PC-3 (cell line): Measurements from ENCODE around the gene PIKFYVE. TPM values are rescaled to one million over a fixed set of nuclear protein-coding genes. Genes with fewer than 3 reads are reported as not detected.

Experiments
- ATAC-seq: fragments of 200-7000 bp; cut with Tn5 transposase; 2 replicates; pipeline ENCODE4 v1.9.1; 2020; ENCODE audit warnings: mild to moderate bottlenecking, moderate library complexity
- BruUV-seq: library from RNA; stranded (reverse); fragments of 400-500 nt; replicated peaks from 2 replicates; lab custom pipeline; 2021; lab: Mats Ljungman, UMichigan
- CTCF ChIA-PET: fragments of 300-600 bp; sonication (Branson Sonifier 250); formaldehyde crosslinking; loops from one replicate; lab custom pipeline; 2022; ENCODE audit warnings: antibody characterized with exemption; lab: Charles Lee
- POLR2A ChIA-PET: fragments of 300-600 bp; sonication (Branson Sonifier 250); formaldehyde crosslinking; loops from one replicate; lab custom pipeline; 2022; ENCODE audit warnings: antibody characterized with exemption; ENCODE audit not compliant: unreplicated experiment; lab: Charles Lee
- DNase-seq: peaks from one replicate; pipeline ENCODE4 v3.0.0-alpha.2; 2015
- H2AFZ ChIP-seq: fragments of 300-600 bp; sonication (generic); 2 replicates; pipeline ENCODE4 v1.6.0; 2016; ENCODE audit warnings: antibody characterized with exemption, low read length
- H3F3A ChIP-seq: fragments of 300-600 bp; sonication (generic); one replicate; pipeline ENCODE4 v1.6.0; 2017; ENCODE audit warnings: antibody characterized with exemption, low read length, control low read depth, mild to moderate bottlenecking; ENCODE audit not compliant: unreplicated experiment
- H3K27ac ChIP-seq: fragments of 300-600 bp; sonication (generic); 2 replicates; pipeline ENCODE4 v1.5.1; 2016; ENCODE audit warnings: mild to moderate bottlenecking, low read length
- H3K27me3 ChIP-seq: fragments of 300-600 bp; sonication (generic); 2 replicates; pipeline ENCODE4 v1.6.1; 2016; ENCODE audit warnings: low read length, mixed read lengths
- H3K36me3 ChIP-seq: fragments of 300-600 bp; sonication (generic); 2 replicates; pipeline ENCODE4 v1.6.1; 2016; ENCODE audit warnings: low read depth, mixed run types, low read length, mixed read lengths
- H3K4me1 ChIP-seq: fragments of 300-600 bp; sonication (generic); 2 replicates; pipeline ENCODE4 v1.5.1; 2016; ENCODE audit warnings: low read length; ENCODE audit not compliant: insufficient read depth
- H3K4me2 ChIP-seq: fragments of 300-600 bp; sonication (generic); 2 replicates; pipeline ENCODE4 v1.6.0; 2016; ENCODE audit warnings: low read length
- H3K4me3 ChIP-seq: fragments of 300-600 bp; sonication (generic); 2 replicates; pipeline ENCODE4 v1.5.1; 2016; ENCODE audit warnings: mild to moderate bottlenecking, low read length, mixed read lengths
- H3K79me2 ChIP-seq: fragments of 300-600 bp; sonication (generic); 2 replicates; pipeline ENCODE4 v1.6.1; 2017; ENCODE audit warnings: low read length, mixed read lengths
- H3K9ac ChIP-seq: fragments of 300-600 bp; sonication (generic); 2 replicates; pipeline ENCODE4 v1.6.0; 2016; ENCODE audit warnings: mild to moderate bottlenecking, low read length
- H3K9me2 ChIP-seq: fragments of 300-600 bp; sonication (generic); replicated peaks from 2 replicates; pipeline ENCODE4 v1.6.1; 2016; ENCODE audit warnings: mixed run types, low read length, mixed read lengths
- H3K9me3 ChIP-seq: fragments of 300-600 bp; sonication (generic); 2 replicates; pipeline ENCODE4 v1.6.1; 2016; ENCODE audit warnings: low read length, mixed read lengths
- H4K20me1 ChIP-seq: fragments of 300-600 bp; sonication (generic); 2 replicates; pipeline ENCODE4 v1.6.1; 2016; ENCODE audit warnings: low read length, mixed read lengths
- CTCF ChIP-seq: fragments of 300-600 bp; sonication (generic); conservative IDR thresholded peaks from 2 replicates; pipeline ENCODE4 v1.5.1; 2017; ENCODE audit warnings: antibody characterized with exemption, low read depth, mild to moderate bottlenecking, low read length
- EZH2 ChIP-seq: fragments of 300-600 bp; sonication (generic); IDR thresholded peaks from one replicate; pipeline ENCODE4 v1.6.1; 2017; ENCODE audit warnings: antibody characterized with exemption, mild to moderate bottlenecking, low read length; ENCODE audit not compliant: unreplicated experiment
- EZH2phosphoT487 ChIP-seq: fragments of 300-600 bp; sonication (generic); IDR thresholded peaks from 2 replicates; pipeline ENCODE4 v1.6.1; 2018; ENCODE audit warnings: mild to moderate bottlenecking, antibody characterized with exemption, low read length, borderline replicate concordance
- intact Hi-C: fragments of 100-400 bp; cut with micrococcal nuclease; formaldehyde crosslinking; loops from 2 replicates; pipeline ENCODE4 v1.9.0; 2023
- total RNA-seq: library from RNA; depleted of rRNA; stranded (reverse); fragments of >200 nt; gene quantifications from 2 replicates; pipeline ENCODE4 v1.2.3, GENCODE V29; 2014

Gene PIKFYVE
- total RNA-seq, 1 experiment from 2014 or later, result 18.8 TPM

GRCh38 chr2:208359632-208359986 is 93.6 kb downstream of the PIKFYVE start:
- Histone ChIP-seq H4K20me1 (no peaks in the 10 kb centered on the region), H3K4me1 (peaks cover 15% of the 10 kb centered on the region), H3K36me3 (peaks cover 9% of the 10 kb centered on the region), H3K4me3 (no peak overlapping the region), H2AFZ (no peak overlapping the region), H3K9ac (no peak overlapping the region), H3F3A (no peaks in the 10 kb centered on the region), H3K27me3 (no peaks in the 10 kb centered on the region), H3K4me2 (no peak overlapping the region), H3K27ac (no peak overlapping the region), H3K79me2 (no peaks in the 10 kb centered on the region), H3K9me2 (no peaks in the 10 kb centered on the region), H3K9me3 (no peaks in the 10 kb centered on the region)
- TF ChIP-seq EZH2phosphoT487, result no peak
- TF ChIP-seq CTCF, result no peak
- no peak for TF ChIP-seq EZH2
- BruUV-seq, result no TSS peak
- ChIA-PET CTCF (no interaction called here), POLR2A (no interaction called here)
- no peak for ATAC-seq
- intact Hi-C loops, result no loop called here
- DNase-seq, result no peak

- peaks cover under 1% of the 10 kb centered on the region; the same call in 1 of the 2 replicates for H3K36me3 ChIP-seq
- H3K9ac ChIP-seq, result no peak overlapping the region
- BruUV-seq, result no TSS peak
- H3K79me2 ChIP-seq, result no peaks in the 10 kb centered on the region
- no peak overlapping the region for H3K4me3 ChIP-seq
- intact Hi-C loops, result no loop called here
- no peaks in the 10 kb centered on the region for H3F3A ChIP-seq
- DNase-seq (no peak), ATAC-seq (no peak)
- TF ChIP-seq EZH2phosphoT487 (no peak), CTCF (no peak), EZH2 (no peak)
- H3K27me3 ChIP-seq, result no peaks in the 10 kb centered on the region
- ChIA-PET CTCF (no interaction called here), POLR2A (no interaction called here)
- H3K9me3 ChIP-seq, result no peaks in the 10 kb centered on the region
- no peak overlapping the region for H3K27ac ChIP-seq
- H3K4me1 ChIP-seq, result peaks cover 15% of the 10 kb centered on the region
- H4K20me1 ChIP-seq, result no peaks in the 10 kb centered on the region
- H3K4me2 ChIP-seq, result no peak overlapping the region
- no peaks in the 10 kb centered on the region for H3K9me2 ChIP-seq
- H2AFZ ChIP-seq, result no peak overlapping the region
These were observed 94.4 kb downstream of the PIKFYVE start for GRCh38 chr2:208360259-208361076.

- no peaks in the 10 kb centered on the region for H3K9me2 ChIP-seq
- POLR2A ChIA-PET, result no interaction called here
- peaks cover 15% of the 10 kb centered on the region for H3K4me1 ChIP-seq
- H3K27me3 ChIP-seq, result no peaks in the 10 kb centered on the region
- intact Hi-C loops, result no loop called here
- H3K4me3 ChIP-seq, result no peak overlapping the region
- no peak overlapping the region for H2AFZ ChIP-seq
- no peak overlapping the region for H3K27ac ChIP-seq
- no peak overlapping the region for H3K9ac ChIP-seq
- BruUV-seq, result no TSS peak
- ATAC-seq (no peak), DNase-seq (no peak)
- H3F3A ChIP-seq, result no peaks in the 10 kb centered on the region
- no peaks in the 10 kb centered on the region for H3K9me3 ChIP-seq
- no peaks in the 10 kb centered on the region for H4K20me1 ChIP-seq
- CTCF ChIA-PET, result no interaction called here
- H3K4me2 ChIP-seq, result no peak overlapping the region
- H3K79me2 ChIP-seq, result no peaks in the 10 kb centered on the region
- H3K36me3 ChIP-seq, result no peaks in the 10 kb centered on the region
- TF ChIP-seq EZH2 (no peak), CTCF (no peak), EZH2phosphoT487 (no peak)
These were observed 95.0 kb downstream of the PIKFYVE start for GRCh38 chr2:208361077-208361441.
